Activated B cell treated with CpG ODN at 0.5 μM for 24 hours (primary cell): ENCODE measurements around the gene PRRG4. TPM values are rescaled to one million over a fixed set of nuclear protein-coding genes. Genes with fewer than 3 reads are reported as not detected.
A peak's percentile ranks its signal among the peaks of the same experiment; 100 is the strongest.

Source experiments
- ATAC-seq: fragments of 200-7000 bp; cut with Tn5 transposase; one replicate; pipeline ENCODE4 v1.10.0; 2021; ENCODE audit warnings: low read depth, mild to moderate bottlenecking, moderate library complexity
- CTCF ChIA-PET: fragments of 350-600 bp; sonication (Branson Sonifier 250); formaldehyde crosslinking; loops from one replicate; lab custom pipeline; 2021; ENCODE audit warnings: antibody characterized with exemption; lab: Charles Lee
- POLR2A ChIA-PET: fragments of 350-600 bp; sonication (Branson Sonifier 250); formaldehyde crosslinking; loops from one replicate; lab custom pipeline; 2021; ENCODE audit warnings: antibody characterized with exemption; lab: Charles Lee
- DNase-seq: peaks from one replicate; pipeline ENCODE4 v3.0.0; 2022
- H3K27ac Mint-ChIP-seq: one replicate; pipeline ENCODE4 v1.8.0; 2020; ENCODE audit warnings: mixed read lengths
- H3K27me3 Mint-ChIP-seq: one replicate; pipeline ENCODE4 v1.8.0; 2021; ENCODE audit warnings: mixed read lengths
- H3K36me3 Mint-ChIP-seq: one replicate; pipeline ENCODE4 v1.8.0; 2021; ENCODE audit warnings: low read depth, mixed read lengths
- H3K4me1 Mint-ChIP-seq: one replicate; pipeline ENCODE4 v1.8.0; 2021; ENCODE audit warnings: mixed read lengths
- H3K4me3 Mint-ChIP-seq: one replicate; pipeline ENCODE4 v1.8.0; 2020; ENCODE audit warnings: mild to moderate bottlenecking, mixed read lengths
- H3K9me3 Mint-ChIP-seq: one replicate; pipeline ENCODE4 v1.8.0; 2020; ENCODE audit warnings: mixed read lengths
- CTCF ChIP-seq: fragments of 200-600 bp; IDR thresholded peaks from one replicate; pipeline ENCODE4 v1.8.0; 2022; ENCODE audit warnings: antibody characterized with exemption, mild to moderate bottlenecking
- intact Hi-C: fragments of 100-400 bp; cut with micrococcal nuclease; formaldehyde crosslinking; loops from one replicate; pipeline ENCODE4 v1.15.1; 2024
- total RNA-seq: library from RNA; stranded (reverse); gene quantifications from 2 replicates; pipeline ENCODE4 v1.2.3, GENCODE V29; 2022

PRRG4 gene
- total RNA-seq, 1 donor from 2014 or later: 0.33 TPM

DNA sequence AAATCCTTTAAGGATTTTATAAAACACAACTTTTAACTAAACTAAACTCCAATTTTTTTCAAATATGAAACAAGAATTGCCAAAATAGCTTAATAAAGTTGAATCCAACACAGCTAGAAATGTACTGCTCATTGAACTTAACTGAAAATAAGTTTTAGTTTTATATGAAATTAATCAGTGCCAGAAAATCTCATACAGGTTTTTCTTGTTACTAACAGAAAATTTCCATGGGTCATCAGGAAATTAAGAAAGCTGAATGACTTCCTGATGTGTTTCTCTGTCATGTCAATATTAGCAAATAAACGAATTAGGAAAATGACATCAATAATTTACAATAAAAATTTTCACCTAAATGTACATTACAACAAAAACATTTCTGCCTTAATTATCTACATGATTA, 38.8 kb upstream of the PRRG4 start:
- no peak overlapping the region for H3K4me3 Mint-ChIP-seq
- peaks cover 6% of the 10 kb centered on the region for H3K4me1 Mint-ChIP-seq
- POLR2A ChIA-PET: no interaction called here
- no peaks in the 10 kb centered on the region for H3K9me3 Mint-ChIP-seq
- H3K36me3 Mint-ChIP-seq: no peaks in the 10 kb centered on the region
- H3K27me3 Mint-ChIP-seq: no peaks in the 10 kb centered on the region
- ATAC-seq (no peak), DNase-seq (no peak)
- CTCF ChIA-PET: interaction anchor here (0.7 to 3.3 kb wide), 2 partner anchors 468 to 471 kb away, joined by 3 to 23 read pairs; no protein-coding TSS in a partner anchor
- intact Hi-C loops: loop anchor here (10.0 kb wide), 1 partner anchor 206 kb away; the partner anchor contains the start of gene EIF3M
- no peak overlapping the region for H3K27ac Mint-ChIP-seq
- TF ChIP-seq CTCF: no peak

DNA sequence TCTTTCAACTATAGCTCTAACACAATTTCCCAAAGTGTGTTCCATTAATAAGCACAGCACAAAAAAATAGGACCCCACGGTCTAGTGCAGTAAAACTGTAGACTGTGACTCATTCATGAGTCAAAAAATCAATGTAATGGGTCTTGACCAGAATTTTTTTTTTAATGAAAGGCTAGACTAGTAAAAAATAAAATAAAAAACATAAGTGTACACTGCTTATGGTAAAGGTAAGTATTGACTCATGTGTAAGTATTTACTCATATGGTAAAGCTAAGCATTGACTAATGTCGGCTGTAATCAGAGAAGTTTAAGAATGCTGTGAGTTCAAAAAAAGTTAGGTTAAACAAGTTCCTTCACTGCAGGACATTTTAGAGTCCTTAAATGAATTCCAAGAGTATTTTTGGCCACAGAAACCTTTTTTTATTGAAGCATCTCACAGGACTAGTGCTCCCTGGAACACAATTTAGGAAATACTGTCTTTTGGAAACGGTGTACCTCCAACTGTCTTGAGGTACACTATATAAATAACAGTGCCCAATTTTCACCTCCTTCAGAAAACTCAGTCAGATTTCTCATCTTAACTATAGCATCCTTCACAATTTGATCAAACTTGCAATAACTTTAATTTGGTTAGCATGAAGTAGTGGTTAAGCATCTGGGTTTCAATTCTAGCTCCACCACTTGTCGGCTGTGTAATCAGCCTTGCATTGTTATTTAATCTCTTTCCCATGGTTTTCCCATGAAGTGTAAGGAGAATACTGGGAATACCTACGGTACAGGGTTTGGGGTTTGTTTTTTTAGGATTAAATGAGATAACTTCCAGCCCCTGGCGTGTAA, 37.4 kb upstream of the PRRG4 start:
- Mint-ChIP-seq H3K4me3 (peak overlapping the region; percentile 15), H3K9me3 (no peaks in the 10 kb centered on the region), H3K27ac (no peak overlapping the region), H3K36me3 (no peaks in the 10 kb centered on the region), H3K4me1 (peaks cover 6% of the 10 kb centered on the region), H3K27me3 (no peaks in the 10 kb centered on the region)
- no peak for ATAC-seq
- no peak for DNase-seq
- POLR2A ChIA-PET: no interaction called here
- TF ChIP-seq CTCF: no peak
- intact Hi-C loops: loop anchor here (10.0 kb wide), 1 partner anchor 208 kb away; the partner anchor contains the start of gene EIF3M
- CTCF ChIA-PET: interaction anchor here (1.0 to 3.3 kb wide), 5 partner anchors 32 to 1685 kb away, joined by 3 to 23 read pairs (median 4); no protein-coding TSS in a partner anchor

DNA sequence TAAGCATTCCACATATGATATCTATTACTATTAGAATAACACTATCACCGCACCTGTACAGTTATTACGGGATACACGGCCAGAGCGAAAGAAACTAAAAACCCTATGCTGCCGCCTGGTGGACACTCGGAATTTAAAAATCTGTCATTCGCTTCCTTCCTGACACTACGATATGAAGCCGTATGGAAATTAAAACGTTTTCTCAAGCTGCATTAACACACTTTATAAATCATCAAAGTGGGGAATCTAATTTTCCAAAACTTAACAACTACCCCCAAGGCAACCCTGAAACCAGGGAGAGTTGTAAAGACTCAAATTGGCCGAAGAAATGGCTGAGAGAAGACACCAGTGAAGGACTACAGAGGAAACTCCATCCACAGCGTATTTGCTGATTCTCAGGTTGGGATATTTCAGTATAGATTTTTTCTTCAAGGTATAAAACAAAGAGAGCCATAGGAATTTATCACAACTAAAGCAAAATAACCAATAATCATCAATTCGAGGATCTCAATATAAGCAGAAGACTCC, 36.7 kb upstream of the PRRG4 start:
- CTCF ChIA-PET: interaction anchor here (1.0 to 3.3 kb wide), 4 partner anchors 33 to 470 kb away, joined by 3 to 23 read pairs (median 6); no protein-coding TSS in a partner anchor
- Mint-ChIP-seq H3K4me1 (peaks cover 6% of the 10 kb centered on the region), H3K36me3 (no peaks in the 10 kb centered on the region), H3K27me3 (no peaks in the 10 kb centered on the region), H3K27ac (no peak overlapping the region), H3K4me3 (peak overlapping the region; percentile 15), H3K9me3 (no peaks in the 10 kb centered on the region)
- POLR2A ChIA-PET: no interaction called here
- ATAC-seq: peak; percentile 62
- intact Hi-C loops: loop anchor here (1.0 to 10.0 kb wide), 3 partner anchors 44 to 208 kb away; partner anchors contain the start of gene EIF3M
- peak; percentile 30 for DNase-seq
- peak; percentile 62 for TF ChIP-seq CTCF

GRCh38 chr11:32794439-32794838, 35.3 kb upstream of the PRRG4 start, which contains the start of gene CCDC73:
Gene CCDC73, minus strand, starts transcription at chr11:32794662. Its CDS starts 34,419 bp downstream, at chr11:32760243.
- CTCF ChIA-PET: interaction anchor here (0.6 to 1.1 kb wide), 3 partner anchors 8 to 361 kb away, joined by 3 read pairs; partner anchors contain the start of gene EIF3M
- no peaks in the 10 kb centered on the region for H3K36me3 Mint-ChIP-seq
- ATAC-seq: no peak
- no peak within 1 kb of the TSS for H3K4me3 Mint-ChIP-seq
- POLR2A ChIA-PET: no interaction called here
- H3K4me1 Mint-ChIP-seq: peaks cover 6% of the 10 kb centered on the region
- TF ChIP-seq CTCF: no peak
- H3K9me3 Mint-ChIP-seq: no peaks in the 10 kb centered on the region
- no peak for DNase-seq
- intact Hi-C loops: loop anchor here (10.0 kb wide), 1 partner anchor 210 kb away; the partner anchor contains the start of gene EIF3M
- no peak within 1 kb of the TSS for H3K27ac Mint-ChIP-seq
- H3K27me3 Mint-ChIP-seq: no peaks in the 10 kb centered on the region

DNA sequence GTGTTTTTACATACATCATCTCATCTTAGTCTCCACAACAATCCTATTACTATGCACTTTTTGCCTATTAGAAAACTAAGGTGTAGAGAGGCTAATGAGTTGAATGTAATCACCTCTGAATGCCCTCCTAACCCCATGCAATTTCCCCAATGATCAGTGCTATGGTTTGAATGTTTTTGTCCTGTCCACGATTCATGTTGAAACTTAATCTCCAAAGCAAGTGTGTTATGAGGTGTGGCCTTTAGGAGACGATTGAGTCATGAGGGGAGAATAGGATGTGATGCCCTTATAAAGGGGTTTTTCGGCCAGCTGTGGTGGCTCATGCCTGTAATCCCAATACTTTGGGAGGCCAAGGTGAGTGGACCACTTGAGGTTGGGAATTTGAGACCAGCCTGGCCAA, 33.3 kb upstream of the PRRG4 start:
- no peak for TF ChIP-seq CTCF
- intact Hi-C loops: loop anchor here (10.0 kb wide), 1 partner anchor 212 kb away; the partner anchor contains the start of gene EIF3M
- H3K4me1 Mint-ChIP-seq: peaks cover 6% of the 10 kb centered on the region
- ChIA-PET POLR2A (no interaction called here), CTCF (no interaction called here)
- ATAC-seq (no peak), DNase-seq (no peak)
- H3K27me3 Mint-ChIP-seq: no peaks in the 10 kb centered on the region
- H3K27ac Mint-ChIP-seq: no peak overlapping the region
- H3K4me3 Mint-ChIP-seq: no peak overlapping the region
- no peaks in the 10 kb centered on the region for H3K9me3 Mint-ChIP-seq
- no peaks in the 10 kb centered on the region for H3K36me3 Mint-ChIP-seq
